Measurements from ENCODE around the gene HK1.

- TF ChIP-seq CTCF (IDR thresholded peaks at IDR 0.05) = no peak
- no peak for TF ChIP-seq POLR2A (IDR thresholded peaks at IDR 0.05)
- TF ChIP-seq POLR2AphosphoS5 (IDR thresholded peaks at IDR 0.05) = no peak
Observed at GRCh38 chr10:69295027-69295636, 16.8 kb downstream of the HK1 start.

Measured in suprapubic skin (tissue), 4 donors.